HG03354 (cell line): Measurements from ENCODE around the gene LYZL1.
"Not testable (repeated sequence)": the region's sequence is repeated elsewhere in the genome, so short reads cannot be mapped to it uniquely, and the experiment has no call there.

Experiments used
- ATAC-seq: cut with Tn5 transposase; IDR thresholded peaks from one replicate; pipeline ENCODE4 v1.9.1; 2021; ENCODE audit warnings: mild to moderate bottlenecking; ENCODE audit not compliant: unreplicated experiment, poor library complexity, severe bottlenecking

The LYZL1 gene

DNA sequence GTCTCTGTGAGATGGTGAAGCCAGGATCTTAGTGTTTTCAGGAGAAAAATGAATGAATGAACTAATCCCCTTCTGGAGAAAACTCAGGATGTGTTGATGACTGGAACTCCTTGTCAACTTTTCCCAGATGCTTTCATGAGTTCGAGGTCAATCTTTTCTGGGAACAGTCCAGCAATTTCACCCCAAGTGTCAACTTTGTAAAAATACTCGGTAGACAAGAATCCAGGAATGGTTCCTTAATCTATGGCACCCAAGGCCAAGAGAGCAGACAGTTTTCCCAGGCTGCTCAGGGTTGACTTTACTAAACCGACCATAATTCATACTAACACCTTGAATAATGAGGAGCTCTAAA lies 31.1 kb upstream of the LYZL1 start:
- ATAC-seq = no peak

DNA sequence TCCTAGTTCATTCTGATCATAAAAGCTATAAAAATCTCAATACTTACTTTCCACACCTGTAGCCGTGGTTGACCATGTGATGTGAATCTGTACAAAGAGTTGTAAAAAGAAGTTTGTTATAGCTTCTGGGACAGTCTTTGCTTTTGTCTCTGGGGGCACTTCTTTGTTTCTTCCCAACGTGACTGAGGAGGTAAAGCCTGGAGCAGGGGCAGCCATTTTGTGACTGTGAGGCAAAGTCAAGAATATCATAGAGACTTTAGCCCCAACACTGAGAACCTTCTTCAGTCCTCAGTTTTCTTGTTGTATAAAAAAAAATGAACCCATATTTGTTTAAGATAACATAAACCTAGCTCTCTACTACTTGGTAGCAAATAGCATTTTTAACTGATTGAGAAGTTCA lies 29.4 kb upstream of the LYZL1 start:
- no peak for ATAC-seq

DNA sequence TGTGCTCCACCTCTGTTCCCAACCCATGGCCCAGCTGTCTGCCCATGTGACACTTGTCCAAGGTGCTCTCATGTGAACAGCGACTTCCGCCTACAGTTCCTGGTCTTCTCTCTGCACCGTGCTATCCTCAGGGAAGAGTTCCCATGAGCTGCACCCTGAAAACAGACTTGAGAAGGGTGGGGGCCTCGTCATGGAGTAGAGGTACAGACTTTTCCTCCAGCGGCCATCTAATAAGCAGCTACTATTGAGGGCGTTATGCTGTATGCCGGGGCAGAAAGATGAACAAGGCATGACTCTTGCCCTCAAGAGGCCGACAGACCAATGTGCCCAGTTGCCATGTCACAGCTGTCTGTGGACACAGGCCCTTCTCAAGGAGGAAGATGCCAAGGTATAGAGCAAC lies 25.4 kb upstream of the LYZL1 start:
- ATAC-seq = no peak

DNA sequence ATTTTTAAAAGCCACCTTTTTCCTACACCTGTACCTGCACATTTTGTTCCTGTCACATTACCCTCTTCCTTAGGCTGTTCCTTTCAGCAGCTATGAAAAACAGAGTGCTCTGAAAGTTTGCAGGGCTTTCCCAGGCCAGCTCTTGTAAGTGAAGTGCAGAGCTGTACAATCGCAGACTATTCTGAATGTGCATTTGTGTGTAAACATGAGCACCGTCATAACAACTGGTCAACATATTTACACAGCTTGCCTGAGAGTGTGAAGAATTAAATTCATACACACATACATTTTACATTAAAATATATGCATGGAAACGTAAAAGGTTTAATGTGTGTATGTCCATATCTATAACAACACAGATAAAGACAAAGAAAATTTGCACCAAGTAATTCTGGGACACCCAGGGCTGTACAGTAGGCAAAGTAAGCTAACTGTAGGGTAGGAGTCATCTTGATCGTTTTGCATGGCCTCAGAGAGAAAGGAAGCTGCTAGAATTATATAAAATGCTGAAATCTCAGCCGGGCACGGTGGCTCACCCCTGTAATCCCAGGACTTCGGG lies 23.6 kb upstream of the LYZL1 start:
- ATAC-seq = no peak

DNA sequence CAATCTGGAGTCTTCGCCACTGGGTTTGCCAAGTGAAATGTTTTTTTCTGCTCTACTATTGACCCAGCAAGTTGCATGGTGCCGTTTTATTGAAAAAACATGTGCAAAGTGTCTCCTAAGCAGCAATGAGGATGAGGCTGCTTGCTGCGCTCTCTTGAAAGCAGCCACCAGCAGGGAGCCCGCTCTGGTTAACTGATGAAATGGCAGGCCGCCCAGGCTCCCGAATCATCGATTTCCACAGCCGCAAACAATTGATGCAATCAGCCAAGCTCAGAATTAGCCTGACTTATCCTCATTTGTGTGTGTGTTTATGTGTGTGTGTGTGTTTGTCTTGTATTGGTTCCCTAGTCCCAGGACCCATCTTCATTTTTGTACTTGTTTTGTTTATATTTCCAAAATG lies 22.2 kb upstream of the LYZL1 start:
- ATAC-seq = no peak

DNA sequence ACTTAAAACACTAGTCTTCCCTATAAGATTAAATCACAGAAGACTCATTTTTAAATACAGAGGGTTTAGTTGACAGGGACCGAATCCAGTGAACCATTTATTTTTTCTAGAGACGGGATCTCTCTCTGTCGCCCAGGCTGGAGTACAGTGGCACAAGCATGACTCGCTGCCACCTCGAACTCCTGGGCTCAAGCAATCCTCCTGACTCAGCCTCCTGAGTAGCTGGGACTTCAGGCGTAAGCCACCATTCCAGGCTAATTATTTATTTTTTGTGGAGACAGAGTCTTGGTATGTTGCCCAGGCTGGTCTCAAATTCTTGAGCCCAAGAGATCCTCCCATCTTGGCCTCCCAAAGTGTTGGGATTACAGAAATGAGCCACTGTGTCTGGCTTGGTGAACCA lies 20.9 kb upstream of the LYZL1 start:
- no peak for ATAC-seq

DNA sequence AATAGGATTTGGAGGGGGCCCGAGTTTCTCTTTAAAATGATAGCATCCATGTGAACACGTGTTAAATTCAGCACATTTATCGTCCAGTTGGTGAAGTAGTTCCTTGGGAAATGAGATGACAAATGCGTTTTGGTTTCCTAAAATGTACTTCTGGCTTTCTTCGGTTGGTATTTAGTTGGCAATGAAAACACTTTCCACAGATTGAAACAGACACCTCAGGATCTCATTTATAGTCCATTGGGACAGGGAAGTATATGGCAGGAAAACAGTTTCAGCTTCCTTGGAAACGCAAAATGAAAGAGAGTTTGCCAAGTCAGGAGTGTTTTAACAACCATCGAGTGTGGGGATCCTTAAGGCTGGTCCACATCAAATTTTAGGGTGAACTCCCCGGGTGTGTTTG lies 19.4 kb upstream of the LYZL1 start:
- no peak for ATAC-seq

DNA sequence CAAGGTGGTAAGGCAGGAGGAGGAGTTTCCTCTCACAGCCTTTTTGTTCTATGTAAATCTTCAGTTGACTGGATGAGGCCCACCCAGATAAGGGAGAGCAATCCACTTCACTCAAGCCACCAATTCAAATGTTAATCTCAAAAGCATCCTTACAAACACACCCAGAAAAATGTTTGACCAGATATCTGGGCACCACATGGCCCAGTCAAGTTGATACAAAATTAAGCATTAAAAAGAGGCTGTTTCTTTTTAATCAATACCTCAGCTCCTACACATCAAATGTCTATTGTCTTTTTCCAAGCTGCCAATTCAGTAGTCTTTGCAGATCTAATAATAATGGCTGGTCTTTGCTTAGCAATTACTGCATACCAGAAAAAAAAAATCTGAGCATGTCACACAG lies 18.0 kb upstream of the LYZL1 start:
- ATAC-seq = no peak

DNA sequence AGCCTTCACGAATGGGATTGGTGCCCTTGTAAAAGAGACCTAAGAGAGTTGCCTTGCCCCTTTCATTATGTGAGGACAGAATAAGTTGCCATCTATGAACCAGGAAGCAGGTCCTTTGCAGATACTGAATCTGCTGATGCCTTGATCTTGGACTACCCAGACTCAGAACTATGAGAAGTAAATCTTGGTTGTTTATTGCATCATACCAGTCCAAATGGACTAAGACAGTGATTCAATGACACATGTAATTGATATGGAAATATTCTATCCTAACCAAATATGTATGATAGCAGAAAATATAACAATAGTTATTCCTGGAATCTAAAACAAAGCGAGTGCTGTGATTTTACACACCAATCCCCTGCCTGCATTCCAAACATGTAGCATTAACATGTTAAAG lies 17.0 kb upstream of the LYZL1 start:
- ATAC-seq = no peak

DNA sequence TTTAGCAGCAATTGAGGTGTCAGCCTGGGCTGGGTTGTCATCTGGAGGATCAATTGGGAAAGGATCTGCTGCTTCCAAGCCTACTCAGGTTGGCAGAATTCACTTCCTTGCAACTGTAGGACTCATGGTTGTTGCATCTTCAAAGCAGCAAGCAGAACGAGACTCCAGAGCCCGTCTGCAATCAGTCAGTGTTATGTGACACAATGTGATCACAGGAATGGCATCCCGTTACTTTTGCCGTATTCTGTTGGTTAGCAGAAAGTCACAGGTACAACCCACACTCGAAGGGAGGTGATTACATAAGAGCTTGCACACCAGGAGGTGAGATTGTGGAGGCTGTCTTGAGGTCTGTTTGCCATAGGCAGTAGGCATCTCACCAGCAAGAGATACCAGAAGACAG lies 15.4 kb upstream of the LYZL1 start:
- ATAC-seq = no peak

DNA sequence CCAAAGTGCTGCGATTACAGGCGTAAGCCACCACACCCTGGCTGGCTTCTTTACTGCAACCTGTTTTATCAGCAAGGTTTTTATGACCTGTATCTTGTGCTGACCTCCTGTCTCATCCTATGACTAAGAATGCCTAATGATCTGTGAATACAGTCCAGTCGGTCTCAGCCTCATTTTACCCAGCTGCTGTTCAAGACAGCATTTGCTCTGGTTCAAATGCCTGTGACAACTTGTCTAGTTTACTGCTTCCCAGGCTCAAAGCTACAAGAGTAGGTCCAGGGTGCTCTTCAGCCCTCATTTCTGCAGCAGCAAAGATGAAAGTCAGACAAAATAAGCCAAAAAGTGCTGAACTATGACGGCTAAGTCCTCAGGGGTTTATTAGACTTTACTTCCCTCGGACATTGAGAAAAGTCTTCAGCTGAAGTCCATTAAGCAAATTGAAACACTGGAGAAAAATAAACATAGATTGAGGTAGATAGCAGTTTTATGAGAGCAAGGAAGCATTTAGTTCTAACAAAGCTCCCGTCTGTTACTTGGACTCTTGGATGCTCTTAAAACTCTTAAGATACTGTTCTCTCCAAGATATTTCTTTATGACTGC lies 12.5 kb upstream of the LYZL1 start:
- ATAC-seq = no peak

DNA sequence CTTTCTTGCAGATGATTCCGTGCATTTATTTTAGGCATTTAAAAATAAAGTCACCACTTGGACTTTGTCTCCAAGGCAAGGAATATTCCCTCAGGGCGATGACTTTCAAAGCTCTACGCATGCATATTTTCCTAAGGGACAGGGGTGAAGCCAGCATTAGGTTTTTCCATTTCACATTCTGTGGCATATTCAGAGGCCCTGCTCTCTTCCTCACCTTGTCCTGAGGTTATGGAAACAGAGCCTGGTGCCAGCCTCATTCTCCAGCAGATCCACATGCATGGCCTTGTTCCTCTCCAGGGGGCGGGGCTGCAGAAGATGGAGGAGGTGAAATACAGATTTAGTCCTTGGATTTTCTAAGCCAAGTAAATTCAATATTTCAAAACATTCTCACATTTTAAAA lies 11.6 kb upstream of the LYZL1 start:
- ATAC-seq = no peak

DNA sequence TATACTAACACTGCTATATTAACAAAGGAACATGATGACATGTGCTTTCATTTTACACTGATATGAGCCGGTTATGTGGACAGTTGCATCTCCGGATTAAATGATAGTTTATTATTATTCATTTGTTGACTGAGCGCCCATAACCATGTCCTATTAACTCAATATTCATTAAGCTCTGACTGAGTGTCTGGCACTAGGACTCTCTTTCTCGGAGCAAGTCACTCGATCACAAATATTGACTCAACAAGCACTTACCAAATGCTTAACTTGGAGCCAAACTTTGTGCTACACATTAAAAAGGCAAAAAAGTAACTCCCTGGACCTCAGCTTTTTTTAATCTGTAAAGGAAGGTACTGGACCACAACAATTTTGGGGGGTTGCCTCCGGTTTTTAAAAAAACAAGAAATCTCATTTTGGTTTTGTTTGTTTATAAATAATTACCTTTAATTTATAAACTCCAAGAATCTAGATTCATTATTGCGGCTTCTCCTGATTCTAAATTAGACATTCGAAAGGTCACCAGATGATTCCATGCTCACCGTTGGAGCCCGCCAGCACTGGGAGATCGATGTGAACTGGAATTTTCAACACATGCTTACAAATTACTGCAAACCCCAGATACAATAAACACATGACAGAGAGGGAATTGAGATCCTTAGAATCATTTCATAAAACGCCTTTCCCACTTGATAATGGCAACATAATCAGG lies 8.9 kb upstream of the LYZL1 start:
- ATAC-seq = no peak

DNA sequence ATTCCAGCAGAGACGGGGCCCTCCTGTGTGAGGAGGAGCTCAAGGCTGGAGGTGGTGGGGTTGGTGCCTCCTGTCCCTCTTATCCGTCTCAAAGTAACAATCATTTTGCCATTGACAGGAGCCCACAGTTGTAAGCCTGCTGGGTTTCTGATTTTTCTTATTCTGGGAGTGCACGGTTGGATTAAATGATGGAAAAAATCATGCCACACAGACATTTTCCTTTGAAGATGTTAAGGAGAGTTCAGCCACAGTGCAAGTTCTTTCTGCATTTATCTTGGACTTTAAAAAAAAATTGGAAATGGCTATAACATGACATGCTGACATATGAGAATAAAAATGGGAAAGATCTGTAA lies 8.4 kb upstream of the LYZL1 start:
- no peak for ATAC-seq

DNA sequence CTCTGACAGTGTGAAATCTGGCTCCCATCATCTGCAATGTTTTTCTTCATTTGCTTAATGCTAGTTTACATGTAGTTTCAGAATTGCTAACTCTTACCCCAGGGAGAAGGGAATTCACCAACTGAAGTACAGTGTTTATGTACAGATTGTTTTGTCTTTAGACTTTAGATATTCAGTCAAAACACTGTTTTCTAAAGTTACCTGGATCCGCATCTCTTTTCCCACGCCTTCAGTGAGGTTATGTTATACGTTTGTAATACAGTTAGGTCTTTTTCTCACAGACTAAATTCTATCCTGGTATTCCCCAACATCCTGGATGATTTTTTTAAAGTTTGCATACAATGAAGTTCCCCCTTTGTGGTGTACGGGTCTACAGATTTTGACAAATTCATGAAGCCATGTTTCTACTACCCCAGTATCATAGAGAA lies 3.2 kb upstream of the LYZL1 start:
- ATAC-seq = peak; percentile 84

DNA sequence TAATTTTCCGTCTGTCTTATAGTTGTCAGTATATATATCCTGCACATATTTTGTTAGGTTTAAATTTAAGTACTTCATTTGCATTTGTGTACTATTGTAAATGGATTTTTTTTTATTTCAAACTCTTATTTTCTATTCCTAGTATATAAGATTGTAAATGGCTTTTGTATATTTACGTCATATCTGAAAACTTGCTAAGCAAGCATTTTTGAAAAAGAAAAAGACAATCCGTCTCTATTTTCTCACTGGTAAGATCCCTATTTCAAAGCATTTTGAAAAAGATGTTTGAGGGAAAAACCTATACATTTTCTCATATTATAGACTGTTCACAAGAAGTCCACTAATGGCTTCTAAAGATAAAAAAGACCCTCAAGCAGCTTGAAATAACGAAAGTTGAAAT lies 1.2 kb upstream of the LYZL1 start:
- no peak for ATAC-seq

DNA sequence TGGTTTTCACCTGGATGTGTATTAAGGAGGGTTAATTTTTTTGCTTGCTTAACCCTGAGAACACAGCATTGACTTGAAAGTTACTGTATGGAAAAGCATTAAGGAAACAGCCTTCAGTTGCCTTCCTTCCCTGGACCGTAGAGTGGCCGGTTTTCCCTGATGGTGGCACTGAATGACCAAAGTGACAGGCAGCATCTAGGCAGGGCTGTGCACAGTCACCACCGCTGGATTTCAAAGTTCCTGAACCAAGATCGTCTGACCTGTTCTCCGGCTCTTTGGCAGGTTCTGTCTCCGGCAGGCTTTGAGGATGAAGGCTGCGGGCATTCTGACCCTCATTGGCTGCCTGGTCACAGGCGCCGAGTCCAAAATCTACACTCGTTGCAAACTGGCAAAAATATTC lies 2.7 kb downstream of the LYZL1 start:
- not testable (repeated sequence) for ATAC-seq

DNA sequence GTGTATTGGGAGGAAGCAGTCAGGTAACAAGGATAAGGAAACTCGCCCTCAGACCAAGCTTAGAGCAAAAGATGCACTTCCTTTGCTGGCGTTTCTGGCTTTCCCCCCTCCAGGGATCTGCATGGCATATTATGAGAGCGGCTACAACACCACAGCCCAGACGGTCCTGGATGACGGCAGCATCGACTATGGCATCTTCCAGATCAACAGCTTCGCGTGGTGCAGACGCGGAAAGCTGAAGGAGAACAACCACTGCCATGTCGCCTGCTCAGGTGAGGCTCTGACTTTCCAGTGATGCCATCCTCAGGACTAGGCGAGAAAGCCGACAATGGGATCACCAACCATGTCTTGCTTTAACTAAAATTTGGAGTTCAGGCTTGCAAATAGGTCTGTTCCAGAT lies 3.5 kb downstream of the LYZL1 start:
- ATAC-seq = not testable (repeated sequence)

DNA sequence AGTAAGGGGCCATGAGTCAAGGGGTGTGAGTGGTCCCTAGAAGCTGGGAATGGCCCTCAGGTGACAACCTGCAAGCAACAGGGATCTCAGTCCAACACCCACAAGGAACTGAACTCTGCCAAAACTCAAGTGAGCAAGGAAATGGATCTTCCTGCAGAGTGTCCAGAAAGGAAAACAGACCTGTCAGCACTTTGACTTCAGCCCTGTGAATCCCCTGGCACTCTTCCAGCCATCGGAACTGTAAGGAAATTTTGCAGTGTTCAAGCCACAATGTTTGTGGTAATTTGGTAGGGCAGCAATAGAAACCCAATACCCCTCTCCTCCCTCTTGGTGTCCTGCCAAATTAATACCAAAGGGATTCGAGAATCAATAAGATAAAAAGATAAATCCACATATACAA lies 6.9 kb downstream of the LYZL1 start:
- ATAC-seq = no peak

DNA sequence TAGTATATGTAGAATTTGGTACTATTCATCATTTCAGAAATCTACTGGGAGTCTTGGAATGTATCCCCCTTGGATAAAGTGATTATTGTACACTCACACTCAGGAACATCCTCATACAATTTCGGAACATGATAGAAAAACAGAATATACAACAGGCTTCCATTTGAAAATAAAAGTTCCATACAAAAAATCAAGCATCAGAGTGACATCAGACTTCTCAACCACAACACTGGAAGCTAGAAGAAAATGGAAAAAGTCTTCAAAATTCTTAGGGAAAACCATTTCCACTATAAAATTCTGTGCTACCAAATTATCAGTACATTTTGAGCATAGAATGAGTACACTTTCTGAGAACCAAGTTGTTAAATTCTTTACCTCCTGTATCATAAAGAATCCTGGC lies 8.8 kb downstream of the LYZL1 start:
- no peak for ATAC-seq

DNA sequence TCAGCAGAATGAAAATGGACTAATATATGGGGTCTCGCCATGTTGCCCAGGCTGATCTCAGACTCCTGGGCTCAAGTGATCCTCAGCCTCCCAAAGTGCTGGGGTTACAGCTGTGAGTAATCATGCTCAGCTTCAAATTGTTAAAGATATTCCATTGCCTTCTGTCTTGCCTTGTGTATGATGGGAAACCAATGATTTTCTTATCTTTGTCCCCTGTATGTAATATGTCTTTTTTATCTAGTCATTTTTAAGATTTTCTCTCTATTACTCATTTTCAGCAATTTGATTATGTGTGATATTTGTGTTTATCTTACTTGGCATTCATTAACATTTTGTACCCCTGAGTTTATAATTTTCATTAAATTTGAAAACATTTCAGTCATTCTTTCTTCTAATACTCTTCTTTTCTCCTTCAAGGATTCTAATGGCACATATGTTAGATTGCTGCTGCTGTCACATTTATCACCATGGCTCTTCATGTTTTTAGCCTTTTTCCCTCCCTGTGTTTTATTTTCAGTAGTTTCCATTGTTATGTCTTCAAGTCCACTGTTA lies 12.6 kb downstream of the LYZL1 start:
- no peak for ATAC-seq
